NCI-H1048 (cell line): Measurements from ENCODE around the gene ZNF593OS.

ENCODE experiments used
- DNase-seq: peaks from one replicate; lab custom pipeline; 2025; lab: John Stamatoyannopoulos, UW

ZNF593OS gene

DNA sequence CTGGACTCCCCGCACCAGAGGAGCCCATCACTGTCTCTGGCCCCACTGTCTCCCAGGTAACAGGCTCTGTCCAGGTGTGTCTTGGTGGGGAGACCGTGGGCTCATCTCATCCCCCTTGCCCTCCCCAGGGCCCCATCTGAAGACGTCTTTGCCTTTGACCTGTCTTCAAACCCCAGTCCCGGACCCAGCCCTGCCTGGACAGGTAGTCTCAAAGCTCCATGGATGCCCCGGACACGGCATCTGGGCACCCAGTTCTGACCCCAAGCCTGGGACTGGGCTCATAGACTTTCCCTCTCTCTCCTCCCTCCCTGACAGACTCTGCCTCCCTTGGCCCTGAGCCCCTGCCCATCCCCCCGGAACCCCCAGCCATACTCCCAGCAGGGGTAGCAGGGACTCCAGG lies 12.5 kb upstream of the ZNF593OS start:
- no peak for DNase-seq

GRCh38 chr1:26182383-26182696 lies 10.7 kb upstream of the ZNF593OS start:
- DNase-seq, result no peak

DNA sequence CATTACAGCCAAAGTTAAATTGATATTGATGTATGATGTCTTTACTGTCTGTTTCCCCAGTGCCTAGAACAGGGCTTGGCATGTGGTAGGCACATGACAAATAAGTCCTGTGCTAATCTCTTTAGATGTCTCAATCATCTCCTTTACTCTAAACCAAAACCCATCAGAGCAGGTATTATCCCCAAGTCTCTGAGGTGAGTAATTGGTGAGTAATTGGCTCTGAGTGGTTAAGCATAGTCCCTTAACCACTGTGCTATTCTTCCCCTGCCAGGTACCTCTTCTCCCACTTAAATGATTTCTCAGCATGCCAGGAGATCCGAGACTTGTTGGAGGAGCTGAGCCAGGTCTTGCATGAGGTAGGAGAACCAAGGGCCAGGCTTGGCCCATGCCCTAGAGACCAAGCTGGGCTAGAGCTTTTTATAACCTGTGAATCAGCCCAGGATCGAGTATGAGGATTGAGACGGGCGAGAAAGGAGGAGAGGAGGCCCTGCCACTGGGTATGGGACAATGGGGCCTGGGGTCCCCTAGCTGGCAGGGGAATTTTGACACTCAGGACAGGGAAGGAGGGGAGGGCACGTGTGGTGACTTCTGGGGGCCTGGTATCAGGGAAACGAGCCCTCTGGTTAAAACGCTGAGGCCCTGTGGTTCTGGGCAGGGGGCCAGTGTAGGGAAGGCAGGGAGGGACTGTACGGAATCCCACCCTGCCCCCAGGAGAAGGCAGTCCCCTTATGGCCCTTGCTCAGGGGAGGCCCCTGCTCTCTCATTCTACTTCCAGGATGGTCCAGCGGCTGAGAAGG lies 10.2 kb upstream of the ZNF593OS start:
- DNase-seq, result no peak

DNA sequence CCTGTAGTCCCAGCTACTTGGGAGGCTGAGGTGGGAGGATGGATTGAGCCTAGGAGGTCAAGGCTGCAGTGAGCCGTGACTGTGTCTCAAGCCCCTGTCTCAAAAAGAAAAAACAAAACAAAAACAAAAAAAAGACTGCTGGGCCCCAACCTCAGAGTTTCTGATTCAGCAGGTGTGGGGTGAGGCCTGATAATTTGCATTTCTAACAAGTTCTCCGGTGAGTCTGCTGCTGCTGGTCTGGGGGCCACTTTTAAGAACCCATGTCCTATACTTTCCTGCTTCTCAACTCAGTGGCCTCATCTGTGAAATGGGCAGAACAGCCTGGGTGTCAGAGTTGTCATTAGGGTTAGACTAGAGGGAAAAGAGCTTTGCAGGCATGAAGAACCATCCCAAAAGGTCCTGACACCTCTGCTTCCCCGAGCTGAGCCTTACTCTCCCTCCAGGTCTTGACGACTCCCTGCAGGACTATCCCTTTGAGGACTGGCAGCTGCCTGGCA lies 8.4 kb upstream of the ZNF593OS start:
- DNase-seq, result no peak

GRCh38 chr1:26177182-26177684 lies 5.6 kb upstream of the ZNF593OS start, which contains the start of gene CNKSR1:
Gene CNKSR1, plus strand, starts transcription at chr1:26177491. Its CDS starts 57 bp downstream, at chr1:26177548.
- DNase-seq, result no peak

- no peak for DNase-seq
Observed at GRCh38 chr1:26175346-26175745, 3.7 kb upstream of the ZNF593OS start.

DNA sequence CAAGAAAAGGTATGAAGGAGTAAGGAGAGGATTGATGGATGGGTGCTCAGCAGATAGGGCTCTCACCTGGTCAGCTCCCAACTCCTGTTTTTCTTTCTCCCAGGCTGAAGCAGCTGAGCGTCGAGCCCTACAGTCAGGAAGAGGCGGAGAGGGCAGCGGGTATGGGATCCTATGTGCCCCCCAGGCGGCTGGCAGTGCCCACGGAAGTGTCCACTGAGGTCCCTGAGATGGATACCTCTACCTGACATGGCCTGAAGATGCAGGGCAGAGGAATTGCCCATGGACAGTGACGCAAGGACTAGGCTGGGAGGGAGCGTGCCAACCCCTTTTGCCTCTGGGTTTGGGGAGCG lies 1.2 kb downstream of the ZNF593OS start:
- no peak for DNase-seq

- peak; percentile 68 for DNase-seq
Observed at GRCh38 chr1:26169669-26170471, 1.8 kb downstream of the ZNF593OS start, which contains the start of gene ZNF593. Gene ZNF593, plus strand, starts transcription at chr1:26169908. Its CDS starts 76 bp downstream, at chr1:26169984.

DNA sequence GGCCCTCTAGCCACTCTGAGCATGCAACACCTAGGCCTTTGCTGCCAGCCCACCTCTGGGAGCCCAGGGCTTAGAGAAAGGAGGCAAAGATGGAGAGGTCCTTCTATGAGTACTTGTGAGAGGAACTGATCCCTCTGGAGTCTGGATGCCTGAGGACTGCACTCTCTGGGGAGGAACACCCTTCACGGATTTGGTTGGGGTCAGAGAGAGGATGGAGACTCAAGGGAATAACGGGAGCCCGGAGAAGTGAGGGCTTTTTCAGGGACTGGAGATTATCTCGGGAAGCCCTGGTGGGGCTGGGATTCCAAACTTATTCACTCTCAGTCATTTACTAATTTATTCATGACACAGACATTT lies 2.5 kb downstream of the ZNF593OS start:
- no peak for DNase-seq

DNA sequence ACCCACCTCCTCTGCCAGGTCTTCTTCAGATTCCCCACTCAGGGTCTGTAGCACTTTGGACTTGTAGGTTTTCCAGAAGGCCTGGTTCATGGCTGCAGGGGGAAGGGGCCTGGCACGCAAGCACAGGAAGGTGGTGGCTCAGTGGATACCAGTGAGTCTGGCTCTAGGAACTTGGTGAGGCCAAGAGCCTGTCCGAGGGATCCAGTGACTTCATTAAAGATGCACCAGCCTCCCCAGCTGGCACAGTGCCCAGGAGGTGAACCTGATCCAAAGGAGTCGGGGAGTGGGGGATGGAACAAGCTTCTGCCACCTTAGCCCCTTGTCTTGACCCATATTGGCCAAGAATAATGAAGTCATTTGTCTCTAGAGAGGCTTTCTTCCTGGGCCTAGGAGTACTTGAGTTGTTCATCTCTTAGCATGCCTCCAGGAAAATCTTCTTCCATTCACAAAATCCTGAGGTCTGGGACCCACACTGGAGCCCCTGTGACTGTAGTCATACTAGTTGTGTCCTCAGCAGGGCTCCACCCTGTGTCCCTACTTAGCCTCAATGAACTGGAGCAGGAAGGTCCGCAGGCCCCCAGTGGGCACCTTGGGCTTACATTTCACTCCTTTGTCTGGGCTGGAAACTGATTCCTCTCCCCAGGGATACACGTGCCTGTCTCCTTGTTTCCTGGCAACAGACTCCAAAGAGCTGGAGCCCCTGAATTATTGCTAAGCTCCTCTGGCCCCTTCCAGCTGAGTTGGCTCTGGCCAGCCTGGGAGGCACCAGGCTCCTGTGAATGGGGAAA lies 3.0 kb downstream of the ZNF593OS start, which contains the start of gene C1orf232:
TSS of gene C1orf232 (minus strand) at position 554 of the 788 bp plus-strand sequence. CDS start at position 90, 464 bp downstream.
- DNase-seq, result no peak

GRCh38 chr1:26166719-26167281 lies 4.8 kb downstream of the ZNF593OS start:
- DNase-seq, result no peak

GRCh38 chr1:26164861-26165842 lies 6.5 kb downstream of the ZNF593OS start:
- DNase-seq, result no peak

DNA sequence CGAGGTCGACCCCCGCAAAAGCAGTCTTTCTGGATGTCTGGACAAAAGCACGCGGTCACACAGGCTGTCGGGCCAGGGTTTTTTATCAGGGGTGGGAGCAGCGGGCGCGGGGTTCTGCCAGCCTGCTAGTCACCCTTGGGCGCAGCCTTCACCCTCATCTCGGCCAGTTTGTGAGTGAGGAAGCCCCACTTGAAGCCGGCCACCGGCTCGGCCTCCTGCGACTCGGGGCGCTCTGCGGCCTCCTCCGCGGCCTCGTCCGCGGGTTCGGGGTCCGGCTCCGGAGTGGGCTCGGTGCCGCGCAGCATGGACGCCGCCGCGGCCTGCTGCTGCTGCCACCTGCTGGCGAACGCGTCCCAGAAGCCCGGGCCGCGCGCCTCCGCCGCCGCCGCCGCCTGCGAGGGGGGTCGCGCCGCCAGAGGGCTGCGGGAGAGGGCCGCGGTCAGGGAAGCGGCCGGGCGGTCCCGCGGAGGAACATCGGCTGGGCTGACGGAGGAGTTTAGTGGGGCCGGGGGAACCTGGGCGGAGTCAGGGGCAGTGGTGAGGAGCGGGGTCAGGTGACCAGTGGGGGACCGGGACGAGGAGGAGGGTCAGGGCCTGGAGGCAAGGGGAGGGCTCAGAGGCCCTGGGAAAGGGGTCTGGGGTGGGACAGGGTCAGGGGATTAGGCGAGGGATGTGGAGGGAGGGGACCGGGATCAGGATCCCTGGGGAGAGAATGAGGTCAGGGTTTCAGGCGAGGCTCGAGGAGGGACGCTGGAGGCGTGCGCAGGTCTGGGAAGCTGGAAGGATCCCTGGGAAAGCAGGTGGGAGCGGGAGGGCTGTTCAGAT lies 7.4 kb downstream of the ZNF593OS start:
- DNase-seq, result no peak

DNA sequence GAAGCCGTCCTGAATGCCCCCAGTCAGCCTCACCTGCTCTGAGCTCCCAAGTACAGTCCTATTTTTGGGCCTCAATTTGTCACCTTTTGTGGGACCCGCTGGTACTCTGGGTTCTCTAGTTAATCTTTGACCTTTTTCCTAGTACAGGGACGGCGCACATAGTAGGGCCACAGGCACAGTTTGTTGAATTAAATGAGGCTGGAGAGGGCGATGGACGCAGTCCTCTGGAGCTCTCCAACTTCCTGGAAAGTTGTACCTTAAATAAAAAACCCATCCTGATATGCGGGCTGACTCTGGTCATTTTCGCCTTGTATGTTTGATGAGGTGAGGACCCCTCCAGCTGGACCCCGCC lies 8.0 kb downstream of the ZNF593OS start:
- no peak for DNase-seq

DNA sequence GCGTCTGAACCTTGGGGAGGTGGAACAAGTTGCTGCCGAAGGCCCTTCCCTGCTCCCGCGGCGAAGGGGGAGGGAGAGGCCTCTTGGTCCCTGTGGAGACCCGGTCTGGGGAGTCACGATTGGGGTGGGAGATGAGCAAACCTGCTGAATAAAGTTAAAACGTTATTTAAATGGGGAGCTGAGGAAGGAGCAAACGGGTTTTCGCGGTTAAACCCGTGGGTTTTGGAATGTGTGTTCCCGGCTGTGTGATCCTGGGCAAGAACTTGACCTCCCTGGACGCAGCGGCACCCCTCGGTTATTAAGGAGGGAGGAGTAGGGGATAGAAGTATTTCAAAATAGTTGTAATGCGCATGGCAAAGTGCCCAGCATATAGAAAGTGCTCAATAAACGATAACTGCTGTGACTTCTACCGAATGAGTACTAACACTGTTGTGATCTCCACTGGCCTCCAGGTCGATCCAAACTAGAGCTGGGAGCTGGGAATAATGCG lies 9.4 kb downstream of the ZNF593OS start:
- no peak for DNase-seq

DNA sequence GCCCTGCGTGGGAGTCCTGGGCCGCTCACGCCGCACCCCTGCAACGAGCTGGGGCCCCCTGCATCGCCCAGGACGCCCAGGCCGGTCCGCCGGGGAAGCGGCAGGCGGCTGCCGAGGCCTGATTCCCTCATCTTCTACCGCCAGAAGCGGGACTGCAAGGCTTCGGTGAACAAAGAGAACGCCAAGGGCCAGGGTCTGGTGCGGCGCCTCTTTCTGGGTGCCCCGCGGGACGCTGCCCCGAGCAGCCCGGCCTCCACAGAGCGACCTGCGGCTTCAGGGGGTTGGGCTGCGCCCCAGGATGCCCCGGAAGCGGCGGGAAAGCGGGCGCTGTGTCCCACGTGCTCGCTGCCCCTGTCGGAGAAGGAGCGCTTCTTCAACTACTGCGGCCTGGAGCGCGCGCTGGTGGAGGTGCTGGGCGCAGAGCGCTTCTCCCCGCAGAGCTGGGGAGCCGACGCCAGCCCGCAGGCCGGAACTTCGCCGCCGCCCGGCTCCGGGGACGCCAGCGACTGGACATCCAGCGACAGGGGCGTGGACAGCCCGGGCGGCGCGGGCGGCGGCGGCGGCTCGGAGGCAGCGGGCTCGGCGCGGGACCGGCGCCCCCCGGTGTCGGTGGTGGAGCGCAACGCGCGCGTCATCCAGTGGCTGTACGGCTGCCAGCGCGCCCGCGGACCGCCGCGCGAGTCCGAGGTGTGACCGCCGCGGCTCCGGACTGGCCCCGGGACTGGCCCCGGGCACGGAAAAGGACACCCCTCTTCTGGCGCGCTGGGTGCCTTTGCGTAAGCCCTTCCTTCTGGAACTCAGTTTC lies 10.0 kb downstream of the ZNF593OS start:
- DNase-seq, result no peak

- no peak for DNase-seq
Observed at GRCh38 chr1:26160527-26161414, 10.9 kb downstream of the ZNF593OS start.

DNA sequence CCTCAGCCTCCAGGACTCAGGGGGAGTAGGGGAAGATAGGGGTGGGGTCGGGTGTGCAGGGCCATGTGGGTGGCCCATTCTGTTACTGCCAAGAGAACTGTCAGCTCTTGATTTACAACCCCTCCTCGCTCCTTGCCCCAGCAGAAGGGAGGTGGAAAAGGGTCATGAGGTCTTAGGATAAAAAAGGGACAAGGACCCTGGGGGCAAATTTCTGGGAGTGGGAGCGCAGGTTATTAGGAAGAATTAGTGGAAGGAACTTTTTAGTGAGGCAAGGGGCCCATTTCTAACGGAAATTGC lies 11.9 kb downstream of the ZNF593OS start:
- DNase-seq, result no peak
